NCI-H146 treated with DMSO at 0.1 percent for 48 hours (cell line): Measurements from ENCODE around the gene WBP2NL.
"Not testable (repeated sequence)": the region's sequence is repeated elsewhere in the genome, so short reads cannot be mapped to it uniquely, and the experiment has no call there.

Experiments
- DNase-seq: peaks from one replicate; lab custom pipeline; 2025; ENCODE audit not compliant: unreplicated experiment; lab: John Stamatoyannopoulos, UW

Gene WBP2NL

GRCh38 chr22:42071508-42071907 lies 72.9 kb downstream of the WBP2NL start:
- DNase-seq = not testable (repeated sequence)

- no peak for DNase-seq
These were observed 74.2 kb downstream of the WBP2NL start for GRCh38 chr22:42072606-42073330.

- DNase-seq = no peak
These were observed 75.0 kb downstream of the WBP2NL start for GRCh38 chr22:42073621-42074041.

GRCh38 chr22:42074132-42074811 lies 75.7 kb downstream of the WBP2NL start, which contains the start of gene PHETA2:
Gene PHETA2, plus strand, starts transcription at chr22:42074248. Its CDS starts 3,046 bp downstream, at chr22:42077294.
- DNase-seq = no peak

GRCh38 chr22:42074846-42075676 lies 76.5 kb downstream of the WBP2NL start:
- no peak for DNase-seq

- DNase-seq = no peak
These were observed 78.3 kb downstream of the WBP2NL start for GRCh38 chr22:42076764-42077485.

- DNase-seq = no peak
These were observed 79.0 kb downstream of the WBP2NL start for GRCh38 chr22:42077486-42078125.
